GM15510 (cell line): ENCODE measurements around the gene EBF3.

Experiments
- POLR2A ChIP-seq: IDR thresholded peaks from 3 replicates; pipeline ENCODE4 v1.6.1; 2011; ENCODE audit warnings: borderline replicate concordance; ENCODE audit not compliant: insufficient read length; ENCODE audit errors: extremely low read depth

The EBF3 gene

DNA sequence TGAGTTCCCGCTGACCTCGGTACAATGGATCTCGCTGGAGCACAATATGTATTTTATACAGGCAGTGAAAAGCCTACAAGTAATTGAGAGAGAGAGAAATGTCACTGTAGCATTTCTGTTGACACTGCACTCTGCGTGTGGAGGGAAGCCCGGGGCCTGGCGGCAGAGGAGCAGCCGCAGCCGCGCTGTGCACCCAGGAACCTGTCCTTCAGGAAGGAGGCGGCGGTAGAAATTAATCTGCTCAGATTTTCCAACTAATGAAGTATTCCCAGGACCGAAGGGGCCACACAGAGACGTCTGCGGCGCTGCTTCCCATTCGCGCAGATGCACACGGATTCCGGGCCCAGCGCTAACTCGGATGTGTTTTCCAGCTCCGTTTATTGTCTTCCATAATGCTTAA, 170.1 kb downstream of the EBF3 start:
- no peak for TF ChIP-seq POLR2A

DNA sequence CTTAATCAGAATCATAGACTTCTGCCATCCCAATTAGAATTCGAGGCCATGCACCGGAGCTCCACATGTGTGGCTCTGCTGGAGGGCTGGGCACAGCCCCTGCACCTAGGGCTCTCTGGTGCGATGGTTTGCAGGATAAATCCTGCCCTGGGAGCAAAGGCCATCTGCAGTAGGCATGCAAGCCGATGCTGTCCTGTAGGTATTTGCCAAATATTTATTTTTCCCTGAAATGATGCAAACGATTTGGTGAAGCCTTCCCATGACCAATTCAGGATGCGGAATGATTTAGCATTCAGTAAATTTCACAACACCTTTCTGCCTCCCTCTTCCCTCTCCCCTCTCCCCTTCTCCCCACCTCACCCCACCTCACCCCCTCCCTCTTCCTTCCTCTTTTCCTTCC, 170.6 kb downstream of the EBF3 start:
- no peak for TF ChIP-seq POLR2A

DNA sequence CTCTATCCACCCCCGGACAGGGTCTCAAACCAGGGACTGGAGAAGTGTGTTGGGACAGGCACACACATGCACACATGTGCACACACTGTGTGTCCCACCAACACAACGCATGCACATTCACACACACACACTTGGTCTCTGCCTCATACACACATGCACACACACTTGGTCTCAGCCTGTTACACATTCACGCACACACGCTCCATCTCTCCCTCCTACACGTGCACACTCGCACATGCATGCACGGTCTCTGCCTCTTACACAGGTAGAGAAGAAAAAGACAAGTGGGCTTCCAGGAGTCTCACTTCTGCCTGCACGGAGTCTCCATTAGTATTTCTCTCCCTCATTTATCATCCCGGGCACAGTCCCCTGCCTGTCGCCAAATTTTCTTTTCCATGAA, 171.2 kb downstream of the EBF3 start:
- TF ChIP-seq POLR2A = no peak

DNA sequence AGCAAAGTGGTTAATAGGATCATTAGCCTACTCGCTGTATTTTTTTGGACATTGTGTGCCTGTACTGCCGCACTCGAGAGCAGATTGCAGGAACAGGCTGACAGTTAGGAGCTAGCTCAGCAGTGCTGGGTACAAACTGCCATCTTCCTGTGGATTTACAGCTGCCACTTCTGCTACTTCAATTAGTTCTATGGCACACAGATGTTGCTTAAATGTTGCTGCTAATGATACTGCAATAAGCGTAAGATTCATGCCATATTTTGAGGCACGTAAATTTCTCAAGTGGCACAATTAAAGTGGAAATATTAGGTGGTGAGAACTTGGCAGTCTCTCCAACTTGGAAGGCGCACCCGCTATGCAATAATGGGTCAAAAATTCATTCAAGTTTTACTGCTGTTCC, 171.9 kb downstream of the EBF3 start:
- TF ChIP-seq POLR2A = no peak

DNA sequence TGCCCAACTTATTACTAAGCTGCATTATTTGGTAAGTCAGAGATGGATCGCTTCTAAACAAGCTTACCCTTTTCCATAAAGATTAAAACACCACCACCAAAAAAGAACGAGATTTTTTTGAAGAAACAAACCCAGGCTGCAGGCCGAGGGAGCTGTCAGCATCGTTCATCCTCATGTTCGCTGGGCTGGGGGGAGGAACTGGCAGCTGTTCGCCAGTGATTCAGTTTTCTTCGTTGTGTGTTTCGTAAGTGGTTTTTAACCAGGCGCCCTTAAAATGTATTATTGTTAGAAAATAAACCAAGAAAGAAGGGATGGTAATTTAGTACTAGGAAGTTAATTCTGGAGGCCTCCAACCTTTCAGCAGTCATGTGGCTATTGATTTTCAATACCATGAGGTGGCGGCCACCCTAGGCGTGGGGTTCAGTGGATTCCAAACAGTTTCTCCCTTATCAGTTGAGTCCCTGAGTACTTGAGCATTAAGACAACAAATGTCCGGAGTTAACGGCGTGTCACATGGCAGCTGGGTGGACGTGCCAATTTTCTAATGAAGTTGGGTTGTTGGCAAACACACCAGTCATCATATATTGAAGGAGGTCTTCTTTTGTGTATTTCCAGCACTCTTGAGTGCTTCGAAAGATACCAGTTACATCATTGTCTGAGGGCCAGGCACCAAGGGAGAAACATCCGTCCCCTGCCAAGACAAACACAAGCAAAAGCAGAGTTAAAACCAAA, 173.2 kb downstream of the EBF3 start:
- TF ChIP-seq POLR2A = no peak

DNA sequence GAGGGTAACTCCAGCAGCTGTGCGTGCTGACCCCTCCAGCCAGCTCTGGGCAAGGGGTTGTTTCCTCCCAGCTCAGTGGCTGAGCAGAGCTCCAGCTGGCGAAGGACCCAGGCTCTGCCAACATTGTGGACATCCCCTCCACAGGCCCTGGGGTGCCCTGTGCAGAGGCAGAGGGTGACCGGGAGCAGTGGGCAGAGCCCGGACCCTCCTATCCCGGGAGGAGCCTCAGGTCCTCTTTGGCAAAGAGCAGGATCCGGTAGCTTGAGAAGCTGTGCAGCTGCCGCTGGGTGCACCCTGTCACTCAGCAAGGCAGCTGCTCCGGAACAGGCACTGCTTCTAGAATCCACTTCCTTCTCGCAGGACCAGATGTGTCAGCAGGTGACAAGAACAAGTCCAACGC, 175.9 kb downstream of the EBF3 start:
- TF ChIP-seq POLR2A = no peak

DNA sequence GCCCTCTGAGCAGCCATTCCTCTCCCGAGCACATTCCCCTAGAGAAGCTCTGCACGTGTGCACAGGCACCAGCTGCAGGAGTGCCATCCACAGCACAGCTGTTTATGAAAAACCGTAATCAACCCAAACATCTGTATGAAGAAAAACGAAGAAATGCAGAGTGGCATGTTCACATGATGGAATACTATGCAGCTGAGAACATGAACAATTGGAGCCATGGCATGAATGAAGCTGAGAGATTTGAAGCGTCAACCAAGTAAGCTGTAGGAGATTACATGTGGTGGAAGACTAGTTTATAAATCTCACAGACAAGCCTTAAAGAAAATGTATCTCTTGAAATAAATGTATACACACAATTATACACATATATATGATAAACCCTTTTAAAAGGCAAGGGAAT, 176.5 kb downstream of the EBF3 start:
- TF ChIP-seq POLR2A = no peak

DNA sequence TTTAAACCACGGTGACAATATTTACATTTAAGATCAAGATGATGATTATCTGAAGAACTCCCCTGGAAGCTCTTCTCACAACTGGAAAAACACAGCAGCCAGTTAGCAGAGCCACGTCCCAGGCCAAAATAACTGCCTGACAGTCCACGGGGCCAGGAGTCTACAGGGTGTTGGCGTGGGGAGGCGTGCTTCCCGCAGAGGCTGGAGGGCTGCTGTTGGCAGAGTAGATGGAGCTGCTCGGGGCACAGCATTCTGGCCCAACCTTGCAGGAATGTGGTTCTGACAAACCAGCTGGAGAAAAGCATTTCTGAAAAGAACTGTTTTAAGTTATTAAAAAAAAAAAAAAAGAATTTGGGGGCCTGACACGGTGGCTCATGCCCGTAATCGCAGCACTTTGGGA, 177.9 kb downstream of the EBF3 start:
- no peak for TF ChIP-seq POLR2A

DNA sequence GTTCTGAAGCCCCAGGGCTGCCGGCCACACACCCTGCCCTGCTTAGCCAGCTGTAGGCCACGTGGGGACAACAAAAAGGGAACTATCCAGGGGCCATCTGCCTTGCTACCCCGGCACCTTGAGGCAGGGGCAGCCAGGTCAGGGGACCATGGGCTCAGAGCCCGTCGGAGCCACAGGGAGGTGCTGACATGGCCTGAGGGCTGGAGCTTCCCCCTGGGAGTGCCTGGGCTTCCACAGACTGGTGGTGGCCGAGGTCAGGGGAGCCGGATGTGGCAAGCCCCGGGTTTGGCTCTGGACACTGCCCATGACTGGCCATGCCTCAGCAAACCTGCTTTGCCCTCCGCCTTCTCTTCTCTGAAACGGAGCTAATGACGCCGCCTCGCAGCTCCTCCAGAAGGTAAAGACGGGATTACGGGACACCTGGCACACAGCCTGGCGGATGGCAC, 178.5 kb downstream of the EBF3 start:
- no peak for TF ChIP-seq POLR2A
